ENCODE data around the gene SLC15A3.

The SLC15A3 gene

DNA sequence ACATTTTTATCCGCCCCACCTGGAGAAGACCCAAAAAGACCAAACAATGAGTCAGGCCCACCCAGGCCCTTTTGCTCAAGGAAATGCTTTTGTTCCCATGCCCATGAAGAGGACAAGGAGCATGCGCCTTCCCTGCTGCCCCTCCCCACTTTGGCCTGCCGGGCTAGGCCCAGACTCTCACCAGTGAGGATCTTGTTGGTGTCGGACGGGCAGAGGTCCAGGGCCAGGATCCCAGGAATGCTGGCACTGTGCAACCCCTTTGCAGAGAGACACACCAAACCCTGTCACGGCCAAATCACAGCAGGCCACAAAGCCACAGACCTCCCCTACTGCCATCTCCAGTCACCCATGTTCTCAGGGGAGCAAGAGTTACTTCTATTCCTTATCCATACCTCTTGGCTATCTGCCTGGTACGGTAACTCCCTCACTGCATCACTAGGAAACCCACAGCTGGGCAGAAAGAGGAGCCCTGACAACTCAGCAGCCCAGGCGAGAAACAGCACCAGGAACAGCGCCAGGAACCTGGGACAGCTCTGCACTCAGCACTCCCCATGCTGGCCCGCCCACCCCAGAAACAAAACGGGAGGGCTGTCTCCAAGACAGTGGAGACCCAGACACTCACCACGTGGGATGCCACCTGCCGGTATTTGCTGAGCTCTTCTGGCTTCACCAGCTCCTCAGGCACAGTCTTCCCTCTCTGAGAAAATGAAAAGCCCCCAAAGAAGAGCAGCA, 51.1 kb downstream of the SLC15A3 start:
- TF ChIP-seq, protein P1, sequence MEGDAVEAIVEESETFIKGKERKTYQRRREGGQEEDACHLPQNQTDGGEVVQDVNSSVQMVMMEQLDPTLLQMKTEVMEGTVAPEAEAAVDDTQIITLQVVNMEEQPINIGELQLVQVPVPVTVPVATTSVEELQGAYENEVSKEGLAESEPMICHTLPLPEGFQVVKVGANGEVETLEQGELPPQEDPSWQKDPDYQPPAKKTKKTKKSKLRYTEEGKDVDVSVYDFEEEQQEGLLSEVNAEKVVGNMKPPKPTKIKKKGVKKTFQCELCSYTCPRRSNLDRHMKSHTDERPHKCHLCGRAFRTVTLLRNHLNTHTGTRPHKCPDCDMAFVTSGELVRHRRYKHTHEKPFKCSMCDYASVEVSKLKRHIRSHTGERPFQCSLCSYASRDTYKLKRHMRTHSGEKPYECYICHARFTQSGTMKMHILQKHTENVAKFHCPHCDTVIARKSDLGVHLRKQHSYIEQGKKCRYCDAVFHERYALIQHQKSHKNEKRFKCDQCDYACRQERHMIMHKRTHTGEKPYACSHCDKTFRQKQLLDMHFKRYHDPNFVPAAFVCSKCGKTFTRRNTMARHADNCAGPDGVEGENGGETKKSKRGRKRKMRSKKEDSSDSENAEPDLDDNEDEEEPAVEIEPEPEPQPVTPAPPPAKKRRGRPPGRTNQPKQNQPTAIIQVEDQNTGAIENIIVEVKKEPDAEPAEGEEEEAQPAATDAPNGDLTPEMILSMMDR (conservative IDR thresholded peaks at IDR 0.05): no peak
- TF ChIP-seq ZFX (IDR thresholded peaks at IDR 0.05): no peak

DNA sequence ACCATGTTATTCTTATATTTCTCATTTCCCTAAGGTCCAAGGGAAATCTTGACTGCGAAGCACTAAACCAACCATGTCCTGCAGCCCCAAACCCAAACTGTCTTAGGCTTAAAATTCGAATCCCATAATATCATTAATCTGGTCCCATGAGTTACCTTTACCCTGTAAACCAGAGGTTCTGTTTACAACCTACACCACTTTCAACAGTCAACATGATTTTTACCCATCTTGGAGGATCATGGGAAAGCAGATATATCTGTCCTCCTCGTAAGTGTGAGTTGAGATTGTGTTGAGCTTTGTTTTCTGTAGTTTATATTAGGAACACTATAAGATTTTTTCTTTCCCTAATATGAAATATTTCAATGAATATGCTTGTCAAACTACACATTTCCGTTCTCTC, 52.0 kb downstream of the SLC15A3 start:
- TF ChIP-seq, protein P1 (conservative IDR thresholded peaks at IDR 0.05): no peak
- no peak for TF ChIP-seq ZFX (IDR thresholded peaks at IDR 0.05)
- no peak overlapping the region for H3K27ac ChIP-seq

More for the DNA sequence above, 51.1 kb downstream of the SLC15A3 start:
- H3K27ac ChIP-seq: no peak overlapping the region

- TF ChIP-seq, protein P1 (conservative IDR thresholded peaks at IDR 0.05): peak; percentile 97
- no peak for TF ChIP-seq ZFX (IDR thresholded peaks at IDR 0.05)
- no peak overlapping the region for H3K27ac ChIP-seq
Measured at GRCh38 chr11:60899046-60899936, 52.7 kb downstream of the SLC15A3 start.

- H3K27ac ChIP-seq: no peak overlapping the region
- TF ChIP-seq ZFX (IDR thresholded peaks at IDR 0.05): no peak
- TF ChIP-seq, protein P1 (conservative IDR thresholded peaks at IDR 0.05): no peak
Measured at GRCh38 chr11:60897496-60897895, 54.5 kb downstream of the SLC15A3 start.

DNA sequence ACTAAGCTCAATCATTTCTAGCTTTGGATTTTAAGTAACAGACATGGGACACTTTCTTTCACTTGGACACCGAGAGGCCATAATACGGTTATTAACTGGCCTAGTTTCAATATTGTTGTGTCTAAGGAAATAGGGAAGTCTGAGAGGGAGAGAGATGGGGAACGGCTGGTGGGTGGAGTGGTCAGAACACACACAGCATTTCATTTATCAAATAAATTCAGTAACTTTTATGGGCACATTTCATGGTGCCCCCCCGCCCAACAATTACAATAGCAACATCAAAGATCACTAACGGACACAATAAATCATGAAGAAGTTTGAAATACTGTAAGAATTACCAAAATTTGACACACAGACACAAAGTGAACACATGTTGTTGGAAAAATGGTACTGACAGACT, 56.3 kb downstream of the SLC15A3 start:
- TF ChIP-seq ZFX (IDR thresholded peaks at IDR 0.05): no peak
- H3K27ac ChIP-seq: no peak overlapping the region

GRCh38 chr11:60891103-60891741, 60.8 kb downstream of the SLC15A3 start:
- TF ChIP-seq ZFX (IDR thresholded peaks at IDR 0.05): no peak
- TF ChIP-seq, protein P1 (conservative IDR thresholded peaks at IDR 0.05): no peak
- peak overlapping the region; percentile 64 for H3K27ac ChIP-seq

DNA sequence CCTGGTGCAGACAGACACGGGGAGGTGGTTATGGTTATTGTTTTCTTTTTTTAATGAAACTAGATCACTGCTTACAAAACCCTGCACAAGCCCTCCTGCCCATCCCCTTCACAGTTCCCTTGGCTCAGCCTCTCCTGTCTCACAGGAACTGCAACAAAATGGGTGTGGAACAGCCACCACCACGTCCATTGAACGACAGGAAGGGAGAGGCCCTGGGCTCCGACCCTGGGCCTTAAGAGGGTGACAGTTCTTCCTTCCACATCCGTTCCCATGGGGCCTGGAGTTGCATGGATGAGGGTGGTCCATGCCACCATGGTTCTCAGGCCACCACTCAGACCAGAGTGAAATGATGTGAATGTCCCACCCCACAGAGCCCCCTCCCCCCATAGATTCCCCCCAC, 61.3 kb downstream of the SLC15A3 start:
- peak overlapping the region; percentile 64 for H3K27ac ChIP-seq
- TF ChIP-seq, protein P1 (conservative IDR thresholded peaks at IDR 0.05): no peak
- no peak for TF ChIP-seq ZFX (IDR thresholded peaks at IDR 0.05)

Measured in C4-2B (cell line).